Upper lobe of right lung (tissue), 1 donor: Measurements from ENCODE around the gene ARSD. TPM values are rescaled to one million over a fixed set of nuclear protein-coding genes. Genes with fewer than 3 reads are reported as not detected.

ENCODE experiments used
- ATAC-seq: fragments of 200-7000 bp; cut with Tn5 transposase; one replicate; pipeline ENCODE4 v1.9.1; 2020; ENCODE audit warnings: mild to moderate bottlenecking, moderate library complexity
- DNase-seq: peaks from one replicate; pipeline ENCODE4 v3.0.0-alpha.2; 2020
- H3K27ac ChIP-seq: fragments of 200-600 bp; one replicate; pipeline ENCODE4 v1.8.0; 2022
- H3K27me3 ChIP-seq: fragments of 200-600 bp; one replicate; pipeline ENCODE4 v1.8.0; 2022; ENCODE audit warnings: mild to moderate bottlenecking
- H3K36me3 ChIP-seq: fragments of 200-600 bp; one replicate; pipeline ENCODE4 v1.8.0; 2022
- H3K4me1 ChIP-seq: fragments of 200-600 bp; one replicate; pipeline ENCODE4 v1.8.0; 2022
- H3K4me3 ChIP-seq: fragments of 200-600 bp; one replicate; pipeline ENCODE4 v1.8.0; 2022; ENCODE audit warnings: mild to moderate bottlenecking
- H3K9me3 ChIP-seq: fragments of 200-600 bp; one replicate; pipeline ENCODE4 v1.8.0; 2022
- CTCF ChIP-seq: fragments of 200-600 bp; IDR thresholded peaks from one replicate; pipeline ENCODE4 v1.8.0; 2022; ENCODE audit warnings: antibody characterized with exemption
- intact Hi-C: fragments of 100-400 bp; cut with DNase I; formaldehyde crosslinking; loops from one replicate; pipeline ENCODE4 v1.11.0; 2022
- total RNA-seq: library from RNA; stranded (reverse); fragmentation: NEBNext Ultra II Directional; extraction: Animal tissue kit (Norgen Biotek cat#: 25700); gene quantifications from one replicate; pipeline ENCODE4 v1.2.1, GENCODE V29; 2021
- donor health status: DM: no; HTN: yes; CAD: no; lungs with severe emphysema.

Gene ARSD
- total RNA-seq, 1 donor from 2014 or later, result 35.1 TPM

DNA sequence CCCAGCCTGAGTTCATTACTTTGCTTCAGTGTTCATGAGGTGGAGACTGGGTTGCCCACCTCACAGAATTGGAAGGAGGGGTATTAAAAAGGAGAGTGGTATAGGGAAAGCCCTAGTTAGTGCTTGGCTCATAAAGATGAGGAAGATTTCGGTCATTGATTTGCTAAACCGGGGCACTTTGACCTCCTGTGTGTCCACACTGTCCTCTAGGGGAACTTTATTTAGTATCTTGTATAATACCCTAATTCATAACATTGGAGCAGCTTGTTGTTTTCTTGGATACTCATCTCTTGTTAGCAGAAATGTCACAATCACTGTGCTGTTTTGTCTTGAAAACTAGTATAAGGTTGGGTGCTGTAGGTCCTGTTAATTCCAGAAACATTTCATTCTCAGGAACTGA, 50.6 kb downstream of the ARSD start:
- H3K27ac ChIP-seq, result no peak overlapping the region
- no peaks in the 10 kb centered on the region for H3K9me3 ChIP-seq
- no peak for TF ChIP-seq CTCF
- no peak overlapping the region for H3K4me3 ChIP-seq
- ATAC-seq (no peak), DNase-seq (no peak)
- H3K27me3 ChIP-seq, result no peaks in the 10 kb centered on the region
- no peaks in the 10 kb centered on the region for H3K4me1 ChIP-seq
- H3K36me3 ChIP-seq, result no peaks in the 10 kb centered on the region
- intact Hi-C loops, result no loop called here

DNA sequence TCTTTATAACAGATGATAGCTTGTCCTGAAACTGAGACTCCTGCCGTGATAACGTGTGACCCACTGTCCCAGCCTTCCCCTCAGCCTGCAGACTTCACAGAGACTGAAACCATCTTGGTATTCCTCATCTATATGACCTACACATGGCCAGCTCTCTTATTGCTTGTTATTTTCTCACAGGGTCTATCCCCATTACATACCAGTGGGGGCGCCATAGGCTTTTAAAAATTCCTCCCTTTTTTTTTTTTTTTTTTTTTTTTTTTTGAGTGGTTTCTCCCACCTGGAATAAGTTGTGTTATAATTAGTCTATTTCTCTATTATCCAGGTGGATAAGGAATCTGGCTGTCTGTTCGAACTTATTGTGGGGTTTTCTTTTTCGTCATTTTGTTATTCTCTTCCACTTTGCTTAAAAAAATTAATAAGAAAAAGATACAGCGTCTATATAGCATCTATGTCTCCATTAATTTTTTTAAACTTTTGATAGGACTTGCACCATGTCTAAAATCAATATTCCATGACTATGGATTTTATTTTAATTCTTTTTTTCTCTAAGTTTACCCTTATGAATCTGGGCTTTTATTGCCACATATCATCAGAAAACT, 53.2 kb downstream of the ARSD start:
- Histone ChIP-seq H3K4me3 (no peak overlapping the region), H3K4me1 (no peaks in the 10 kb centered on the region), H3K36me3 (no peaks in the 10 kb centered on the region), H3K27ac (no peak overlapping the region), H3K9me3 (no peaks in the 10 kb centered on the region), H3K27me3 (no peaks in the 10 kb centered on the region)
- TF ChIP-seq CTCF, result peak; percentile 31
- no peak for ATAC-seq
- DNase-seq, result no peak
- intact Hi-C loops, result no loop called here

DNA sequence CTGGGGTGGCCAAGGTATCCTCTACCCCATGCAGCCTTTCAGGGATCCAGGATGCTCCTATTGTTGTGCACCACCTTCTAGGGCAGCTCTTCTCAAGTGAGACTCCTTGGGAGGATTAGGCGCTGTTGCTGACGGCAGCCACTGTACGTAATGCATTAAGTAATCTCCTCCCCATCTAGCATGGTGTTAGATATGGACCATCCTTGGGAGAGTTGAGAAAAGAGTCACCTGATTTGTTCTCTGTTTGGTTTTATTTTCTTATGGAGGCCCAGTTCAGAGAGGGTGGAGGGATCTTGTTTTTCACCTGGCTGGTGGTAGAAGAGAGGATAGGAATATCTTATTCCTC, 54.0 kb downstream of the ARSD start:
- Histone ChIP-seq H3K4me3 (no peak overlapping the region), H3K36me3 (no peaks in the 10 kb centered on the region), H3K9me3 (no peaks in the 10 kb centered on the region), H3K27ac (no peak overlapping the region), H3K4me1 (no peaks in the 10 kb centered on the region), H3K27me3 (no peaks in the 10 kb centered on the region)
- no peak for ATAC-seq
- no peak for DNase-seq
- intact Hi-C loops, result no loop called here
- no peak for TF ChIP-seq CTCF

GRCh38 chrX:2874222-2875135, 54.7 kb downstream of the ARSD start:
- ATAC-seq, result no peak
- no peak for DNase-seq
- no peak overlapping the region for H3K27ac ChIP-seq
- no peaks in the 10 kb centered on the region for H3K9me3 ChIP-seq
- H3K4me1 ChIP-seq, result no peaks in the 10 kb centered on the region
- H3K27me3 ChIP-seq, result no peaks in the 10 kb centered on the region
- H3K4me3 ChIP-seq, result no peak overlapping the region
- intact Hi-C loops, result no loop called here
- H3K36me3 ChIP-seq, result no peaks in the 10 kb centered on the region
- TF ChIP-seq CTCF, result no peak

- Histone ChIP-seq H3K9me3 (no peaks in the 10 kb centered on the region), H3K4me1 (no peaks in the 10 kb centered on the region), H3K4me3 (no peak overlapping the region), H3K27ac (no peak overlapping the region), H3K27me3 (no peaks in the 10 kb centered on the region), H3K36me3 (no peaks in the 10 kb centered on the region)
- TF ChIP-seq CTCF, result no peak
- DNase-seq (no peak), ATAC-seq (no peak)
- intact Hi-C loops, result no loop called here
Measured at GRCh38 chrX:2872671-2873277, 56.4 kb downstream of the ARSD start.
